K562 (cell line): Measurements from ENCODE around the gene THAP9. TPM values are rescaled to one million over a fixed set of nuclear protein-coding genes. Genes with fewer than 3 reads are reported as not detected.
A peak's percentile ranks its signal among the peaks of the same experiment; 100 is the strongest.

Source experiments
- ATAC-seq: fragments of 200-7000 bp; cut with Tn5 transposase; 3 replicates; pipeline ENCODE4 v1.9.1; 2020; ENCODE audit warnings: moderate library complexity
- BruUV-seq: library from RNA; stranded (reverse); fragments of 400-500 nt; replicated peaks from 2 replicates; lab custom pipeline; 2021; lab: Mats Ljungman, UMichigan
- CTCF ChIA-PET: fragments of 300-600 bp; formaldehyde crosslinking; extraction: SDS; loops from one replicate; lab custom pipeline; 2021; ENCODE audit warnings: low intra/inter-chr PET ratio; lab: Yijun Ruan, JAX
- POLR2A ChIA-PET: fragments of 300-600, 350-650 bp; sonication (Branson Sonifier 250); formaldehyde crosslinking; extraction: SDS; loops from one replicate; lab custom pipeline; 2021; ENCODE audit warnings: antibody characterized with exemption, inconsistent platforms; lab: Yijun Ruan, JAX
- DNase-seq, 4 experiments: peaks; one replicate each; pipeline versions ENCODE4 v3.0.0 to v3.0.0-alpha.2; 2011 to 2018; ENCODE audit warnings: low spot score in 3 of 4, mixed read lengths in 3 of 4; ENCODE audit errors: extremely low read depth in 1 of 4
- FAIRE-seq: peaks from 2 replicates; lab custom pipeline; 2011; peaks lifted over from hg19 to GRCh38; lab: Jason Lieb, UNC
- H2AFZ ChIP-seq: 2 replicates; pipeline ENCODE4 v1.6.0; 2011; ENCODE audit warnings: low read depth, low read length, control low read depth, inconsistent platforms
- H3K27ac ChIP-seq: fragments of 200-600 bp; 3 replicates; pipeline ENCODE4 v1.8.0; 2011; ENCODE audit warnings: low read depth, mild to moderate bottlenecking, control low read depth, inconsistent platforms, low read length, moderate library complexity, mixed read lengths; ENCODE audit errors: extremely low read depth
- H3K27me3 ChIP-seq, 2 experiments: fragments of 300-600 bp in 1 of 2; 2 replicates in 1 of 2; 3 replicates in 1 of 2; pipeline versions ENCODE4 v1.6.0 to v1.8.0; 2011; ENCODE audit warnings: inconsistent platforms in 2 of 2, low read length in 2 of 2, mild to moderate bottlenecking in 1 of 2, mixed read lengths in 1 of 2, moderate library complexity in 1 of 2; ENCODE audit not compliant: control insufficient read depth in 2 of 2, insufficient read depth in 2 of 2
- H3K36me3 ChIP-seq: fragments of 300-600 bp; 3 replicates; pipeline ENCODE4 v1.8.0; 2011; ENCODE audit warnings: mild to moderate bottlenecking, low read length, inconsistent platforms; ENCODE audit not compliant: control insufficient read depth, insufficient read depth
- H3K4me1 ChIP-seq, 2 experiments: fragments of 200-600 bp in 1 of 2; replicated peaks in 1 of 2; 2 replicates in 1 of 2; 3 replicates in 1 of 2; pipeline versions ENCODE4 v1.5.1 to v1.8.0; 2011; ENCODE audit warnings: inconsistent platforms in 2 of 2, low read length in 2 of 2, mild to moderate bottlenecking in 1 of 2, mixed read lengths in 1 of 2, moderate library complexity in 1 of 2; ENCODE audit not compliant: control insufficient read depth in 2 of 2, insufficient read depth in 2 of 2
- H3K4me2 ChIP-seq: 2 replicates; pipeline ENCODE4 v1.6.1; 2011; ENCODE audit warnings: low read length, control low read depth, inconsistent platforms, mixed read lengths; ENCODE audit not compliant: insufficient read depth
- H3K4me3 ChIP-seq: fragments of 200-600 bp; sonication (generic), shearing (Covaris generic); 2 replicates; pipeline ENCODE4 v1.5.1; 2016; ENCODE audit warnings: control low read depth, inconsistent platforms
- H3K79me2 ChIP-seq: fragments of 200-600 bp; 3 replicates; pipeline ENCODE4 v1.8.0; 2011; ENCODE audit warnings: low read length, inconsistent platforms; ENCODE audit not compliant: control insufficient read depth, insufficient read depth
- H3K9ac ChIP-seq, 2 experiments: 2 replicates each; pipeline versions ENCODE4 v1.6.0 to v1.6.1; 2011; ENCODE audit warnings: low read depth in 2 of 2, low read length in 2 of 2, control low read depth in 1 of 2, inconsistent platforms in 1 of 2, mild to moderate bottlenecking in 1 of 2, mixed read lengths in 1 of 2; ENCODE audit not compliant: insufficient read depth in 1 of 2
- H3K9me1 ChIP-seq: one replicate; pipeline ENCODE4 v1.6.0; 2011; ENCODE audit warnings: inconsistent platforms, mild to moderate bottlenecking, low read length, moderate library complexity; ENCODE audit not compliant: control insufficient read depth, insufficient read depth
- H3K9me3 ChIP-seq: replicated peaks from 2 replicates; pipeline ENCODE4 v1.5.1; 2011; ENCODE audit warnings: low read depth, low read length, inconsistent platforms; ENCODE audit not compliant: control insufficient read depth, insufficient read depth
- H4K20me1 ChIP-seq: replicated peaks from 2 replicates; pipeline ENCODE4 v1.6.1; 2011; ENCODE audit warnings: low read length, inconsistent platforms, mixed read lengths; ENCODE audit not compliant: control insufficient read depth, insufficient read depth
- ARID1B ChIP-seq: fragments of 450-650 bp; IDR thresholded peaks from 2 replicates; pipeline ENCODE4 v1.6.1; 2016; ENCODE audit warnings: antibody characterized with exemption, mild to moderate bottlenecking, inconsistent platforms
- CBX2 ChIP-seq: fragments of 200-600 bp; sonication (generic); IDR thresholded peaks from one replicate; pipeline ENCODE4 v1.6.1; 2012; ENCODE audit warnings: mild to moderate bottlenecking, low read length, inconsistent platforms; ENCODE audit not compliant: insufficient read depth, poor library complexity, severe bottlenecking
- ELF4 ChIP-seq: fragments of 450-650 bp; formaldehyde crosslinking; IDR thresholded peaks from 2 replicates; pipeline ENCODE4 v1.4.0; 2022; ENCODE audit warnings: missing genetic modification characterization
- HMG20B ChIP-seq: fragments of 250-450 bp; sonication (Bioruptor Pico); IDR thresholded peaks from 2 replicates; pipeline ENCODE4 v1.5.0; 2021; ENCODE audit warnings: mild to moderate bottlenecking
- JUND ChIP-seq, 2 experiments: IDR thresholded peaks; 2 replicates in 1 of 2; 3 replicates in 1 of 2; pipeline ENCODE4 v1.6.1; 2011; ENCODE audit warnings: borderline replicate concordance in 2 of 2, low read depth in 2 of 2, low read length in 2 of 2, improper control_type of control experiment in 1 of 2, missing biosample characterization in 1 of 2, missing genetic modification characterization in 1 of 2, missing genetic modification reagents in 1 of 2
- MCM2 ChIP-seq: fragments of 450-650 bp; IDR thresholded peaks from 2 replicates; pipeline ENCODE4 v1.6.1; 2017; ENCODE audit warnings: low read depth, mild to moderate bottlenecking
- MLLT1 ChIP-seq, 2 experiments: fragments of 450-650 bp; IDR thresholded peaks; 2 replicates each; pipeline ENCODE4 v1.6.1; 2016
- MLX ChIP-seq, 2 experiments: fragments of 450-650 bp in 1 of 2; sonication (generic) in 1 of 2; formaldehyde crosslinking; conservative IDR thresholded peaks; 2 replicates each; pipeline versions ENCODE4 v1.4.0 to v1.8.1; 2020 to 2022; ENCODE audit warnings: mild to moderate bottlenecking in 1 of 2, missing genetic modification reagents in 1 of 2
- NCOR1 ChIP-seq: fragments of 450-650 bp; IDR thresholded peaks from 2 replicates; pipeline ENCODE4 v1.6.1; 2016; ENCODE audit warnings: mild to moderate bottlenecking, moderate library complexity
- NFRKB ChIP-seq: fragments of 450-650 bp; IDR thresholded peaks from 2 replicates; pipeline ENCODE4 v1.6.1; 2016; ENCODE audit warnings: low read depth
- NUFIP1 ChIP-seq: fragments of 450-650 bp; IDR thresholded peaks from 2 replicates; pipeline ENCODE4 v1.6.1; 2018; ENCODE audit not compliant: partially characterized antibody
- RFX1 ChIP-seq: fragments of 450-650 bp; IDR thresholded peaks from 2 replicates; pipeline ENCODE4 v1.6.1; 2016; ENCODE audit warnings: mild to moderate bottlenecking, moderate library complexity
- ZNF583 ChIP-seq: fragments of 250-450 bp; sonication (Bioruptor Pico); IDR thresholded peaks from 2 replicates; pipeline ENCODE4 v1.4.0; 2020
- WGBS: fragments of 100-300 bp; shearing (Covaris generic); methylation state at CpG from one replicate; pipeline ENCODE4 v1.1.6; 2016; ENCODE audit warnings: low coverage, mixed read lengths; ENCODE audit not compliant: insufficient coverage; ENCODE audit errors: missing lambda C conversion rate; 5-methylcytosine and 5-hydroxymethylcytosine counted together
- in situ Hi-C: fragments of 300-500 bp; cut with MboI; formaldehyde crosslinking; loops from 4 replicates; pipeline ENCODE4 v1.15.0; 2018; ENCODE audit warnings: inconsistent platforms, mixed read lengths
- intact Hi-C: fragments of 100-400 bp; cut with micrococcal nuclease; formaldehyde crosslinking; loops from 2 replicates; pipeline ENCODE4 v1.14.2; 2022
- polyA plus RNA-seq, 8 experiments: library from polyadenylated mRNA; depleted of rRNA in 4 of 8; stranded (reverse) in 5 of 8; unstranded in 3 of 8; fragments of >200 nt; fragmentation: Nextera tagmentation in 2 of 8; fragmentation: Illumina TruSeq in 1 of 8; extraction: Ambion mirVana in 2 of 8; extraction: Trizol in 1 of 8; gene quantifications; 2 replicates each; pipeline versions ENCODE4 v1.2.1 to v1.2.3, GENCODE V29; 2011 to 2014; ENCODE audit warnings: inconsistent platforms in 1 of 8, missing spikeins in 1 of 8
- total RNA-seq, 7 experiments: library from RNA; depleted of rRNA in 6 of 7; stranded (reverse); fragments of >200 nt in 6 of 7; fragmentation: Illumina TruSeq in 2 of 7; extraction: Trizol in 2 of 7; gene quantifications; 2 replicates each; pipeline versions ENCODE4 v1.2.1 to v1.2.3, GENCODE V29; 2011 to 2021; ENCODE audit warnings: low replicate concordance in 1 of 7
- TF ChIP-seq, protein P1 (sequence below): sonication (generic); formaldehyde crosslinking; IDR thresholded peaks from 2 replicates; pipeline ENCODE4 v1.8.0; 2022; ENCODE audit warnings: missing genetic modification reagents, mild to moderate bottlenecking, borderline replicate concordance
- TF ChIP-seq, protein P2 (sequence below), 2 experiments: fragments of 450-650 bp in 1 of 2; sonication (generic) in 1 of 2; formaldehyde crosslinking in 1 of 2; IDR thresholded peaks in 1 of 2; conservative IDR thresholded peaks in 1 of 2; 2 replicates each; pipeline versions ENCODE4 v1.6.1 to v1.8.1; 2016 to 2023; ENCODE audit warnings: mild to moderate bottlenecking in 2 of 2, moderate library complexity in 2 of 2, inconsistent platforms in 1 of 2, missing genetic modification reagents in 1 of 2
- TF ChIP-seq, protein P3 (sequence below): fragments of 450-650 bp; IDR thresholded peaks from 2 replicates; pipeline ENCODE4 v1.6.1; 2016; ENCODE audit warnings: missing biosample characterization, missing genetic modification characterization

The THAP9 gene
- total and polyA plus RNA-seq, 9 of the 15 experiments (the other 6 are each of a cell fraction or from before 2014, with no cell fraction given), result 3.4 to 7.0 (median 5.4) TPM

DNA sequence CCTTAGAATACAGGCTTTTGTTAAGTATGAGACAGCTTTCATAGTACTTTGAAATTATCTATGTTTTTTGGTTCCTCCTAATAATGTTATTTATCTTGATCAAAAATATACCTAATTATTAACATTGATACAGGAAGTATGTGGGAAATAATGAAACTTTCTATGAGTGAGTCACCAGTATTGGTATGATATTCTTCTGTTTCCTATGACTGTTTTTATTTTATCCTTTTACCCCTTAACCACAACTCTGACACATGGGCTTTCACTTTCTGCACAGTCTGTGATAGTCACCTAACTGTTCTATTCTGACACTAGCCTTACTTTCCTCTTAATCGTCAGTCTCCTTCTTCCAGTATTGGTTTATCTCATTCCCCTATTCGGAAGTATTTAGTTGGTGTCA, 4.7 kb downstream of the THAP9 start:
- Histone ChIP-seq H3K4me3 (no peak overlapping the region), H3K4me1 (peaks cover 5 to 14% of the 10 kb centered on the region in 2 experiments; a peak in 2 of 5 replicates), H3K79me2 (peaks cover 24% of the 10 kb centered on the region), H3K9me3 (no peaks in the 10 kb centered on the region), H3K36me3 (peaks cover 6% of the 10 kb centered on the region; the same call in 1 of the 3 replicates), H4K20me1 (no peaks in the 10 kb centered on the region), H3K4me2 (0 out of 2 replicates have a peak overlapping the region, but pooled peaks have one; percentile 12), H3K27ac (peak overlapping the region; percentile 53; the same call in 2 of the 3 replicates), H3K27me3 (no peaks in the 10 kb centered on the region), H3K9me1 (no peaks in the 10 kb centered on the region), H3K9ac (0 out of 4 replicates have a peak overlapping the region, but pooled peaks of 1 of the 2 experiments have one; percentile 8), H2AFZ (peak overlapping the region; percentile 50)
- intact Hi-C loops (no loop called here), in situ Hi-C loops (no loop called here)
- BruUV-seq, result no TSS peak
- WGBS, result 11% methylated on average over 2 of the region's 2 CpGs
- peak in 1 of 4 experiments; percentile 21 for DNase-seq
- POLR2A ChIA-PET, result interaction anchor here (0.6 to 1.4 kb wide), 3 partner anchors 9 to 19 kb away, joined by 3 to 7 read pairs (median 4); no protein-coding TSS in a partner anchor
- CTCF ChIA-PET, result no interaction called here
- ATAC-seq, result no peak
- FAIRE-seq, result no peak
- peak; percentile 53 for TF ChIP-seq JUND (IDR thresholded peaks at IDR 0.05; ENCODE audit: borderline replicate concordance, low read depth, low read length)
- peak; percentile 75; the same call in 2 of the 3 replicates for TF ChIP-seq JUND (tag; IDR thresholded peaks at IDR 0.05; ENCODE audit: borderline replicate concordance, low read depth, low read length)
- TF ChIP-seq CBX2, result no peak
- no peak for TF ChIP-seq NUFIP1
- TF ChIP-seq NCOR1, result no peak
- TF ChIP-seq, protein P1, sequence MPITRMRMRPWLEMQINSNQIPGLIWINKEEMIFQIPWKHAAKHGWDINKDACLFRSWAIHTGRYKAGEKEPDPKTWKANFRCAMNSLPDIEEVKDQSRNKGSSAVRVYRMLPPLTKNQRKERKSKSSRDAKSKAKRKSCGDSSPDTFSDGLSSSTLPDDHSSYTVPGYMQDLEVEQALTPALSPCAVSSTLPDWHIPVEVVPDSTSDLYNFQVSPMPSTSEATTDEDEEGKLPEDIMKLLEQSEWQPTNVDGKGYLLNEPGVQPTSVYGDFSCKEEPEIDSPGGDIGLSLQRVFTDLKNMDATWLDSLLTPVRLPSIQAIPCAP (CRISPR knock-in tag), result no peak
- peak in 1 of 2 experiments; percentile 45; a peak in 1 of 4 replicates for TF ChIP-seq MLLT1 (IDR thresholded peaks at IDR 0.05)
- TF ChIP-seq, protein P2, sequence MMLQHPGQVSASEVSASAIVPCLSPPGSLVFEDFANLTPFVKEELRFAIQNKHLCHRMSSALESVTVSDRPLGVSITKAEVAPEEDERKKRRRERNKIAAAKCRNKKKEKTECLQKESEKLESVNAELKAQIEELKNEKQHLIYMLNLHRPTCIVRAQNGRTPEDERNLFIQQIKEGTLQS (IDR thresholded peaks at IDR 0.05), result peak; percentile 58
- TF ChIP-seq, protein P2 (CRISPR knock-in tag; conservative IDR thresholded peaks at IDR 0.05), result no peak
- TF ChIP-seq MCM2, result no peak
- TF ChIP-seq HMG20B, result no peak
- TF ChIP-seq ZNF583 (CRISPR knock-in tag), result no peak
- TF ChIP-seq, protein P3, sequence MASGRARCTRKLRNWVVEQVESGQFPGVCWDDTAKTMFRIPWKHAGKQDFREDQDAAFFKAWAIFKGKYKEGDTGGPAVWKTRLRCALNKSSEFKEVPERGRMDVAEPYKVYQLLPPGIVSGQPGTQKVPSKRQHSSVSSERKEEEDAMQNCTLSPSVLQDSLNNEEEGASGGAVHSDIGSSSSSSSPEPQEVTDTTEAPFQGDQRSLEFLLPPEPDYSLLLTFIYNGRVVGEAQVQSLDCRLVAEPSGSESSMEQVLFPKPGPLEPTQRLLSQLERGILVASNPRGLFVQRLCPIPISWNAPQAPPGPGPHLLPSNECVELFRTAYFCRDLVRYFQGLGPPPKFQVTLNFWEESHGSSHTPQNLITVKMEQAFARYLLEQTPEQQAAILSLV, result no peak
- TF ChIP-seq RFX1, result no peak
- TF ChIP-seq MLX (CRISPR knock-in tag; conservative IDR thresholded peaks at IDR 0.05), result no peak
- TF ChIP-seq ARID1B, result 0 out of 2 replicates have a peak, but pooled peaks have one; percentile 22
- no peak for TF ChIP-seq ELF4
- no peak for TF ChIP-seq NFRKB
